Activated B cell treated with CpG ODN at 0.5 μM for 24 hours (primary cell): ENCODE measurements around the gene PTPRT. TPM values are rescaled to one million over a fixed set of nuclear protein-coding genes. Genes with fewer than 3 reads are reported as not detected.

Experiments used
- ATAC-seq: fragments of 200-7000 bp; cut with Tn5 transposase; one replicate; pipeline ENCODE4 v1.10.0; 2021; ENCODE audit warnings: low read depth, mild to moderate bottlenecking, moderate library complexity
- CTCF ChIA-PET: fragments of 350-600 bp; sonication (Branson Sonifier 250); formaldehyde crosslinking; loops from one replicate; lab custom pipeline; 2021; ENCODE audit warnings: antibody characterized with exemption; lab: Charles Lee
- POLR2A ChIA-PET: fragments of 350-600 bp; sonication (Branson Sonifier 250); formaldehyde crosslinking; loops from one replicate; lab custom pipeline; 2021; ENCODE audit warnings: antibody characterized with exemption; lab: Charles Lee
- DNase-seq: peaks from one replicate; pipeline ENCODE4 v3.0.0; 2022
- H3K27ac Mint-ChIP-seq: one replicate; pipeline ENCODE4 v1.8.0; 2020; ENCODE audit warnings: mixed read lengths
- H3K27me3 Mint-ChIP-seq: one replicate; pipeline ENCODE4 v1.8.0; 2021; ENCODE audit warnings: mixed read lengths
- H3K36me3 Mint-ChIP-seq: one replicate; pipeline ENCODE4 v1.8.0; 2021; ENCODE audit warnings: low read depth, mixed read lengths
- H3K4me1 Mint-ChIP-seq: one replicate; pipeline ENCODE4 v1.8.0; 2021; ENCODE audit warnings: mixed read lengths
- H3K4me3 Mint-ChIP-seq: one replicate; pipeline ENCODE4 v1.8.0; 2020; ENCODE audit warnings: mild to moderate bottlenecking, mixed read lengths
- H3K9me3 Mint-ChIP-seq: one replicate; pipeline ENCODE4 v1.8.0; 2020; ENCODE audit warnings: mixed read lengths
- CTCF ChIP-seq: fragments of 200-600 bp; IDR thresholded peaks from one replicate; pipeline ENCODE4 v1.8.0; 2022; ENCODE audit warnings: antibody characterized with exemption, mild to moderate bottlenecking
- intact Hi-C: fragments of 100-400 bp; cut with micrococcal nuclease; formaldehyde crosslinking; loops from one replicate; pipeline ENCODE4 v1.15.1; 2024
- total RNA-seq: library from RNA; stranded (reverse); gene quantifications from 2 replicates; pipeline ENCODE4 v1.2.3, GENCODE V29; 2022

Gene PTPRT
- total RNA-seq, 1 donor from 2014 or later, result not detected

- Mint-ChIP-seq H3K9me3 (no peaks in the 10 kb centered on the region), H3K4me1 (no peaks in the 10 kb centered on the region), H3K27ac (no peak overlapping the region), H3K4me3 (no peak overlapping the region), H3K36me3 (no peaks in the 10 kb centered on the region), H3K27me3 (no peaks in the 10 kb centered on the region)
- no peak for TF ChIP-seq CTCF
- DNase-seq (no peak), ATAC-seq (no peak)
- POLR2A ChIA-PET, result no interaction called here
- intact Hi-C loops, result no loop called here
- CTCF ChIA-PET, result no interaction called here
These were observed 705.4 kb downstream of the PTPRT start for GRCh38 chr20:42484335-42484734.

GRCh38 chr20:42483730-42484303 is 705.9 kb downstream of the PTPRT start:
- ChIA-PET POLR2A (no interaction called here), CTCF (no interaction called here)
- intact Hi-C loops, result no loop called here
- H3K36me3 Mint-ChIP-seq, result no peaks in the 10 kb centered on the region
- no peak overlapping the region for H3K4me3 Mint-ChIP-seq
- DNase-seq (no peak), ATAC-seq (no peak)
- H3K9me3 Mint-ChIP-seq, result no peaks in the 10 kb centered on the region
- no peak for TF ChIP-seq CTCF
- no peaks in the 10 kb centered on the region for H3K27me3 Mint-ChIP-seq
- no peaks in the 10 kb centered on the region for H3K4me1 Mint-ChIP-seq
- H3K27ac Mint-ChIP-seq, result no peak overlapping the region

GRCh38 chr20:42482808-42483207 is 706.9 kb downstream of the PTPRT start:
- Mint-ChIP-seq H3K4me1 (no peaks in the 10 kb centered on the region), H3K36me3 (no peaks in the 10 kb centered on the region), H3K4me3 (no peak overlapping the region)

GRCh38 chr20:42475773-42476172 is 713.9 kb downstream of the PTPRT start:
- CTCF ChIA-PET, result no interaction called here
- Mint-ChIP-seq H3K36me3 (no peaks in the 10 kb centered on the region), H3K4me3 (no peak overlapping the region), H3K27me3 (no peaks in the 10 kb centered on the region), H3K9me3 (no peaks in the 10 kb centered on the region), H3K4me1 (no peaks in the 10 kb centered on the region), H3K27ac (no peak overlapping the region)
- POLR2A ChIA-PET, result no interaction called here
- ATAC-seq (no peak), DNase-seq (no peak)
- intact Hi-C loops, result no loop called here
- TF ChIP-seq CTCF, result no peak

More at GRCh38 chr20:42482808-42483207, 706.9 kb downstream of the PTPRT start:
- TF ChIP-seq CTCF, result no peak
- ATAC-seq, result no peak
- intact Hi-C loops, result no loop called here
- Mint-ChIP-seq H3K27ac (no peak overlapping the region), H3K9me3 (no peaks in the 10 kb centered on the region), H3K27me3 (no peaks in the 10 kb centered on the region)
- DNase-seq, result no peak
- POLR2A ChIA-PET, result no interaction called here
- CTCF ChIA-PET, result no interaction called here

GRCh38 chr20:42474646-42475045 is 715.1 kb downstream of the PTPRT start:
- POLR2A ChIA-PET, result no interaction called here
- CTCF ChIA-PET, result no interaction called here
- Mint-ChIP-seq H3K4me1 (no peaks in the 10 kb centered on the region), H3K27me3 (no peaks in the 10 kb centered on the region), H3K36me3 (no peaks in the 10 kb centered on the region), H3K27ac (no peak overlapping the region), H3K9me3 (no peaks in the 10 kb centered on the region), H3K4me3 (no peak overlapping the region)
- TF ChIP-seq CTCF, result no peak
- intact Hi-C loops, result no loop called here
- ATAC-seq, result no peak
- DNase-seq, result no peak
